ENCODE results near the gene AHDC1. TPM values are rescaled to one million over a fixed set of nuclear protein-coding genes. Genes with fewer than 3 reads are reported as not detected.

AHDC1 gene
- total and polyA plus RNA-seq, 9 of the 15 experiments (the other 6 are each of a cell fraction or from before 2014, with no cell fraction given): 0.21 to 36.4 (median 4.7) TPM

- no peaks in the 10 kb centered on the region for H3K9me3 ChIP-seq (replicated peaks; ENCODE audit: control insufficient read depth, insufficient read depth, low read depth, low read length)
- no peak overlapping the region for H3K9ac ChIP-seq (ENCODE audit: insufficient read depth in 1 of 2, low read depth in 2 of 2, low read length in 2 of 2)
- FAIRE-seq: no peak
- BruUV-seq (replicated peaks): no TSS peak
- in situ Hi-C loops (cut with MboI): loop anchor here (5.0 to 25.0 kb wide), 2 partner anchors 51 to 499 kb away; no protein-coding TSS in a partner anchor
- H3K27me3 ChIP-seq (ENCODE audit: control insufficient read depth in 2 of 2, insufficient read depth in 2 of 2, low read length in 2 of 2): peaks cover 9 to 34% of the 10 kb centered on the region in 2 experiments; a peak in 3 of 5 replicates
- no peak overlapping the region for H3K27ac ChIP-seq (ENCODE audit: extremely low read depth, low read depth, low read length)
- H2AFZ ChIP-seq (ENCODE audit: low read depth, low read length): no peak overlapping the region
- peaks cover 26 to 30% of the 10 kb centered on the region in 2 experiments for H3K4me1 ChIP-seq (replicated peaks in 1 of 2; ENCODE audit: control insufficient read depth in 2 of 2, insufficient read depth in 2 of 2, low read length in 2 of 2)
- no peaks in the 10 kb centered on the region for H3K79me2 ChIP-seq (ENCODE audit: control insufficient read depth, insufficient read depth, low read length)
- intact Hi-C loops (cut with micrococcal nuclease): no loop called here
- H3K4me3 ChIP-seq: no peak overlapping the region
- ChIA-PET POLR2A (interaction anchor here (0.9 kb wide), 1 partner anchor 11 kb away, joined by 3 read pairs; no protein-coding TSS in a partner anchor), CTCF (ENCODE audit: low intra/inter-chr PET ratio) (interaction anchor here (0.5 to 2.0 kb wide), 2 partner anchors 45 to 52 kb away, joined by 4 to 8 read pairs; no protein-coding TSS in a partner anchor)
- 8% methylated on average over 4 of the region's 4 CpGs for WGBS (ENCODE audit: insufficient coverage, low coverage, missing lambda C conversion rate)
- TF ChIP-seq JUND (IDR thresholded peaks at IDR 0.05; ENCODE audit: borderline replicate concordance, low read depth, low read length) (no peak), JUND (tag; IDR thresholded peaks at IDR 0.05; ENCODE audit: borderline replicate concordance, low read depth, low read length) (no peak), ELF2 (CRISPR knock-in tag; IDR thresholded peaks at IDR 0.05) (no peak), KHSRP (IDR thresholded peaks at IDR 0.05) (no peak), HDAC2 (IDR thresholded peaks at IDR 0.05) (no peak), SIRT6 (IDR thresholded peaks at IDR 0.05; ENCODE audit: low read depth, low read length) (no peak), WHSC1 (IDR thresholded peaks at IDR 0.05; ENCODE audit: low read length) (no peak), CBX5 (IDR thresholded peaks at IDR 0.05; ENCODE audit: borderline replicate concordance, low read depth) (no peak), HMG20A (CRISPR knock-in tag; conservative IDR thresholded peaks at IDR 0.05) (no peak)
- TF ChIP-seq, protein P1, sequence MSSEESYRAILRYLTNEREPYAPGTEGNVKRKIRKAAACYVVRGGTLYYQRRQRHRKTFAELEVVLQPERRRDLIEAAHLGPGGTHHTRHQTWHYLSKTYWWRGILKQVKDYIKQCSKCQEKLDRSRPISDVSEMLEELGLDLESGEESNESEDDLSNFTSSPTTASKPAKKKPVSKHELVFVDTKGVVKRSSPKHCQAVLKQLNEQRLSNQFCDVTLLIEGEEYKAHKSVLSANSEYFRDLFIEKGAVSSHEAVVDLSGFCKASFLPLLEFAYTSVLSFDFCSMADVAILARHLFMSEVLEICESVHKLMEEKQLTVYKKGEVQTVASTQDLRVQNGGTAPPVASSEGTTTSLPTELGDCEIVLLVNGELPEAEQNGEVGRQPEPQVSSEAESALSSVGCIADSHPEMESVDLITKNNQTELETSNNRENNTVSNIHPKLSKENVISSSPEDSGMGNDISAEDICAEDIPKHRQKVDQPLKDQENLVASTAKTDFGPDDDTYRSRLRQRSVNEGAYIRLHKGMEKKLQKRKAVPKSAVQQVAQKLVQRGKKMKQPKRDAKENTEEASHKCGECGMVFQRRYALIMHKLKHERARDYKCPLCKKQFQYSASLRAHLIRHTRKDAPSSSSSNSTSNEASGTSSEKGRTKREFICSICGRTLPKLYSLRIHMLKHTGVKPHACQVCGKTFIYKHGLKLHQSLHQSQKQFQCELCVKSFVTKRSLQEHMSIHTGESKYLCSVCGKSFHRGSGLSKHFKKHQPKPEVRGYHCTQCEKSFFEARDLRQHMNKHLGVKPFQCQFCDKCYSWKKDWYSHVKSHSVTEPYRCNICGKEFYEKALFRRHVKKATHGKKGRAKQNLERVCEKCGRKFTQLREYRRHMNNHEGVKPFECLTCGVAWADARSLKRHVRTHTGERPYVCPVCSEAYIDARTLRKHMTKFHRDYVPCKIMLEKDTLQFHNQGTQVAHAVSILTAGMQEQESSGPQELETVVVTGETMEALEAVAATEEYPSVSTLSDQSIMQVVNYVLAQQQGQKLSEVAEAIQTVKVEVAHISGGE (CRISPR knock-in tag; IDR thresholded peaks at IDR 0.05): peak in 2 of 3 experiments; percentile 53 to 89; a peak in 3 of 6 replicates
- H3K4me2 ChIP-seq (ENCODE audit: insufficient read depth, low read length): no peak overlapping the region
- 0 out of 2 replicates have a peak, but pooled peaks cover 7% of the 10 kb centered on the region for H4K20me1 ChIP-seq (replicated peaks; ENCODE audit: control insufficient read depth, insufficient read depth, low read length)
- no peak for DNase-seq (ENCODE audit: extremely low read depth in 1 of 4, low spot score in 3 of 4)
- ATAC-seq: no peak
- H3K9me1 ChIP-seq (ENCODE audit: control insufficient read depth, insufficient read depth, low read length): peaks cover 3% of the 10 kb centered on the region
- no peaks in the 10 kb centered on the region for H3K36me3 ChIP-seq (ENCODE audit: control insufficient read depth, insufficient read depth, low read length)
These were observed 7.5 kb upstream of the AHDC1 start for GRCh38 chr1:27611450-27611849.

Data from K562 (cell line).